AG09309 (cell line): ENCODE data around the gene THSD7A.

Source experiments
- DNase-seq: peaks from one replicate; pipeline ENCODE4 v3.0.0-alpha.2; 2010; ENCODE audit warnings: low read depth
- H3K4me3 ChIP-seq: 2 replicates; pipeline ENCODE4 v1.5.1; 2011; ENCODE audit warnings: mild to moderate bottlenecking, low read depth, low read length, moderate library complexity; ENCODE audit not compliant: control insufficient read depth
- TF ChIP-seq, protein P1 (sequence below): IDR thresholded peaks from 2 replicates; pipeline ENCODE4 v1.5.1; 2011; ENCODE audit warnings: mild to moderate bottlenecking, low read depth, low read length, inconsistent platforms; ENCODE audit not compliant: insufficient read depth, control insufficient read depth; ENCODE audit errors: missing control alignments

Gene THSD7A

DNA sequence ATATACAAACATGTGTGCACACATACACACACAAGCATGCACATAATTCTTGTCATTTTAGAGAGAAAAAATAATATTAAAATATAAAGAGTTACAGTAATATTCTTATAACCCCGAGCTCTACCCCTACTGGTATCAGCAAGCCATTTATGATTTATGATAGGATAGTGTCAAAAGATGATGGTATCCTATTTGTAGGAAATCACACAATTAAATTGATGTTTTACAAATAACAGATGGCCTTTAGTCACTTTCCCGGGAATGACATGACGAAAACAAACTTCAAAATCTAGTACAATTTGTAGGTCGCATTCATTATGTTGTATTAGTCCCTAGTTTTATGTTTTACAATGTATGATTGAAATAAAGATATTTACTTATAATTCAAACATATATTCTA lies 36.8 kb downstream of the THSD7A start:
- no peak for DNase-seq
- H3K4me3 ChIP-seq = no peak overlapping the region
- TF ChIP-seq, protein P1, sequence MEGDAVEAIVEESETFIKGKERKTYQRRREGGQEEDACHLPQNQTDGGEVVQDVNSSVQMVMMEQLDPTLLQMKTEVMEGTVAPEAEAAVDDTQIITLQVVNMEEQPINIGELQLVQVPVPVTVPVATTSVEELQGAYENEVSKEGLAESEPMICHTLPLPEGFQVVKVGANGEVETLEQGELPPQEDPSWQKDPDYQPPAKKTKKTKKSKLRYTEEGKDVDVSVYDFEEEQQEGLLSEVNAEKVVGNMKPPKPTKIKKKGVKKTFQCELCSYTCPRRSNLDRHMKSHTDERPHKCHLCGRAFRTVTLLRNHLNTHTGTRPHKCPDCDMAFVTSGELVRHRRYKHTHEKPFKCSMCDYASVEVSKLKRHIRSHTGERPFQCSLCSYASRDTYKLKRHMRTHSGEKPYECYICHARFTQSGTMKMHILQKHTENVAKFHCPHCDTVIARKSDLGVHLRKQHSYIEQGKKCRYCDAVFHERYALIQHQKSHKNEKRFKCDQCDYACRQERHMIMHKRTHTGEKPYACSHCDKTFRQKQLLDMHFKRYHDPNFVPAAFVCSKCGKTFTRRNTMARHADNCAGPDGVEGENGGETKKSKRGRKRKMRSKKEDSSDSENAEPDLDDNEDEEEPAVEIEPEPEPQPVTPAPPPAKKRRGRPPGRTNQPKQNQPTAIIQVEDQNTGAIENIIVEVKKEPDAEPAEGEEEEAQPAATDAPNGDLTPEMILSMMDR = no peak

DNA sequence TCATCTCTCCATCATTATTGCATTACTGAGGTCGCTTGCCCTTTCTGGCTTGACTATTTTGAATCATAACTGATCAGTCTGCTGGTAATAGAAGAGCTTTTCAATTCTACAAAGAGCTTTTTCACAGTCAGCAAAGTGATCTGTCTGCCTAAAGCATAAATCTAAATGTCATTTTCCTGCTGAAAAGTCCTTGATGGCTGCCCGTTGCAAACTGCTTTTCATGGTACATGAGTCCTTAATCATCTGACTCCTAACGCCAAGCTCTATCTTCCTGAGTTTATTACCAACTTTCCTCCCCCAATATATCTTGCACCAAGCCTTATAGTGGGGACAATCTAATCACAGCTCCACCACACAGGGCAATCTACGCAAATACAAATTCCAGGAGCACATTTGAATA lies 39.8 kb downstream of the THSD7A start:
- TF ChIP-seq, protein P1 = no peak
- DNase-seq = no peak

DNA sequence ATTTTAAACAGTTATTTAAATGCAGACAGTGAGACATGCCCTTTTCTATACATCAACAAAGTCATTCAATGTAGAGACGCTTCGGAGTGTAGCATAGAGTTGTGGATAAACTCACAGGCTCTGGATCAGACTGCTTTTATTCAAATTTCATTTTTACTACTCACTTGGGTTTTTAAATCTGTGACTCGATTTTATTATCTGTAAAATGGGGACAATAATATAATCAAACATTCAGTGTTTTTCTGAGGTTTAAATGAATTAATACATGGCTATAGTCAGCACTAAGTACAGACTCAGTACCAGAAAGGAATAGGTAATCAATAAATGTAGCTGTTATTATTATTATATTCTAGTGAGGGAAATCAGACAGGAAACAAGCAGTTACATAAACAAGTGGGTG lies 43.4 kb downstream of the THSD7A start:
- H3K4me3 ChIP-seq = no peak overlapping the region
- no peak for DNase-seq
- TF ChIP-seq, protein P1 = no peak

More for the DNA sequence above, 39.8 kb downstream of the THSD7A start:
- H3K4me3 ChIP-seq = no peak overlapping the region

DNA sequence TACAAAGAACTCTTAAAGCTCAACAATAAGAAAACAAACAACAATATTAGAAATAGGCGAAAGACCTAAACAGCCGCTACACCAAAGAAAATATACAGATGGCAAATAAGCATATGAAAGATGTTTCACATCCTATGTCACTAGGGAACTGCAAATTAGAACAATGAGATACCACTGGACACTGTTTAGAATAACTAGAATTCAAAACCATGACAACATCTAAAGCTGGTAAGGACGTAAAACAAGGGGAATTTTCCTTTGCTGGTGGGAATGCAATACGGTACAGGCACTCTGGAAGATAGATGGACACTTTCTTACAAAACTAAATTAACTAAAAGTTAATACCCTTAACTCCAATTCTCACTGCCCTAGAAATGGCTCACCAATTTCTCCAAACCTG lies 44.5 kb downstream of the THSD7A start:
- DNase-seq = no peak

DNA sequence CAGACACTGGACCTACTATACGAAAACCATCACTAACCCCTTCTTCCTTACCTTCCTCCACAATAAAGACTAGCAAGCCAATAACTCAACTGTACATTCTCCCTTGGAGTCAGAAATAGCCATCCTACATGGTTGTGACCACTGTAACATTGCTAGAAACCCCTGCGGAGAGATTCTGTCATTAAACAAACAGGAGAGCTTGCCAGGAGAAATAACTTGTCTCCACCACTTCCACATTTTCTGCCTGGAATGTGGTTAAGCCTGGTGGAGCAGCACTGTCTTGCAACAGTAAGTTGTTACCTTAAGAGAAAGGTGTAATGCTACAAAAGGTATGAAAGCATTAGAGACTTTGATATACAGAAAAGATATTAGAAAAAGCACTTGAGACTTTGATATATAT lies 45.8 kb downstream of the THSD7A start:
- TF ChIP-seq, protein P1 = no peak
- DNase-seq = no peak

More for the DNA sequence above, 44.5 kb downstream of the THSD7A start:
- no peak overlapping the region for H3K4me3 ChIP-seq
- TF ChIP-seq, protein P1 = no peak

DNA sequence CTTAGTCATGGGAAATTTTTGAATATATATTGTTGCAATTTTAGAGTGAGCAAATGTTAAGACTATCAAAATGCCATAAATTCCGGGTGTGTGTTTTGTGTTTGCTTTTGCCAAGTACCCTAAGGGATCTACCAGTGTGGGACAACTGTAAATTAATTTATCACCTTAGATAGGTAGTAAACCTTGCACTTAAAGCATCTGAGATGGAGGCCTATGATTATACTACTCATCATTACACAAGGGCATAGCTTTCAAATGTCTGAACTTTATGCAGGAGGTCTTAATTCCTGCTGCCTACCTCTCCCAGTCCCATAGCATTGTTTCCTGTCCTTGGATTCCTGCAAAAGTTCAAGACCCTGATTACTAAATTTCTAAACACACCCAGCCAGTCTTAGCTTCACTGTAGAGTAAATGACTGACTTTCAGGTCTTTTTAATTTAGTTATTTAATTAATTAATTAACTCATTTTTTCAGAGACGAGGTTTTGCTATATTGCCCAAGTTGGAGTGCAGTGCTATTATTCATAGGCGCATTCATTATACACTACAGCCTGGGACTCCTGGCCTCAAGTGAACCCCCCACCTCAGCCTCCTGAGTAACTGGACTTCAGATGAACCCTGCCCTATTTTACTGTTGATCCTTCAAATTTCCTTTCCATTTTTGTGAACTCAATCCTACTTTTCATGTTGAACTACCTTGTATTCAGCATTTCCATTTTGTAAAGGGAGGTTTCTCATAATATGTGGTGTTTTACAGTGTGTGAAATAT lies 47.0 kb downstream of the THSD7A start:
- TF ChIP-seq, protein P1 = no peak
- DNase-seq = no peak
- no peak overlapping the region for H3K4me3 ChIP-seq

More for the DNA sequence above, 45.8 kb downstream of the THSD7A start:
- no peak overlapping the region for H3K4me3 ChIP-seq
